ENCODE data around the gene GIPR.
A peak's percentile ranks its signal among the peaks of the same experiment; 100 is the strongest.
"Not testable (repeated sequence)": the region's sequence is repeated elsewhere in the genome, so short reads cannot be mapped to it uniquely, and the experiment has no call there.

GIPR gene

DNA sequence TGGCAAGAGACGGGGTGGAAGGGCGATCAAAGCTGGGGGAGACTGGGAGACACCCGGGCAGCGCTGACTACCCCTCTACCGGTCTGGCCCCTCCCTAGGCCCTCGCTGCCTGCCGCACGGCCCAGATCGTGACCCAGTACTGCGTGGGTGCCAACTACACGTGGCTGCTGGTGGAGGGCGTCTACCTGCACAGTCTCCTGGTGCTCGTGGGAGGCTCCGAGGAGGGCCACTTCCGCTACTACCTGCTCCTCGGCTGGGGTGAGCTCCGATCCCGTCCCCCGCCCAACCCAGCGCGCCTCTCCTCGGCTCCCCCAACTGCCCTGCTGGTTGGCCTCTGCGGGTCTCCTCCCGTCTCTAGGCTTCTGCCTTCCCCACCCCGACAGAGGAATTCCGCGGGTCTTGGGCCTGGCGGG is 8.8 kb downstream of the GIPR start:
- TF ChIP-seq, protein P1, sequence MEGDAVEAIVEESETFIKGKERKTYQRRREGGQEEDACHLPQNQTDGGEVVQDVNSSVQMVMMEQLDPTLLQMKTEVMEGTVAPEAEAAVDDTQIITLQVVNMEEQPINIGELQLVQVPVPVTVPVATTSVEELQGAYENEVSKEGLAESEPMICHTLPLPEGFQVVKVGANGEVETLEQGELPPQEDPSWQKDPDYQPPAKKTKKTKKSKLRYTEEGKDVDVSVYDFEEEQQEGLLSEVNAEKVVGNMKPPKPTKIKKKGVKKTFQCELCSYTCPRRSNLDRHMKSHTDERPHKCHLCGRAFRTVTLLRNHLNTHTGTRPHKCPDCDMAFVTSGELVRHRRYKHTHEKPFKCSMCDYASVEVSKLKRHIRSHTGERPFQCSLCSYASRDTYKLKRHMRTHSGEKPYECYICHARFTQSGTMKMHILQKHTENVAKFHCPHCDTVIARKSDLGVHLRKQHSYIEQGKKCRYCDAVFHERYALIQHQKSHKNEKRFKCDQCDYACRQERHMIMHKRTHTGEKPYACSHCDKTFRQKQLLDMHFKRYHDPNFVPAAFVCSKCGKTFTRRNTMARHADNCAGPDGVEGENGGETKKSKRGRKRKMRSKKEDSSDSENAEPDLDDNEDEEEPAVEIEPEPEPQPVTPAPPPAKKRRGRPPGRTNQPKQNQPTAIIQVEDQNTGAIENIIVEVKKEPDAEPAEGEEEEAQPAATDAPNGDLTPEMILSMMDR (IDR thresholded peaks at IDR 0.05; ENCODE audit: low read depth, low read length, missing control alignments): no peak
- no peak for DNase-seq (ENCODE audit: extremely low read depth, low read depth)
- H3K4me3 ChIP-seq (replicated peaks; ENCODE audit: low read depth, low read length): peak overlapping the region; percentile 13; the same call in 1 of the 2 replicates

DNA sequence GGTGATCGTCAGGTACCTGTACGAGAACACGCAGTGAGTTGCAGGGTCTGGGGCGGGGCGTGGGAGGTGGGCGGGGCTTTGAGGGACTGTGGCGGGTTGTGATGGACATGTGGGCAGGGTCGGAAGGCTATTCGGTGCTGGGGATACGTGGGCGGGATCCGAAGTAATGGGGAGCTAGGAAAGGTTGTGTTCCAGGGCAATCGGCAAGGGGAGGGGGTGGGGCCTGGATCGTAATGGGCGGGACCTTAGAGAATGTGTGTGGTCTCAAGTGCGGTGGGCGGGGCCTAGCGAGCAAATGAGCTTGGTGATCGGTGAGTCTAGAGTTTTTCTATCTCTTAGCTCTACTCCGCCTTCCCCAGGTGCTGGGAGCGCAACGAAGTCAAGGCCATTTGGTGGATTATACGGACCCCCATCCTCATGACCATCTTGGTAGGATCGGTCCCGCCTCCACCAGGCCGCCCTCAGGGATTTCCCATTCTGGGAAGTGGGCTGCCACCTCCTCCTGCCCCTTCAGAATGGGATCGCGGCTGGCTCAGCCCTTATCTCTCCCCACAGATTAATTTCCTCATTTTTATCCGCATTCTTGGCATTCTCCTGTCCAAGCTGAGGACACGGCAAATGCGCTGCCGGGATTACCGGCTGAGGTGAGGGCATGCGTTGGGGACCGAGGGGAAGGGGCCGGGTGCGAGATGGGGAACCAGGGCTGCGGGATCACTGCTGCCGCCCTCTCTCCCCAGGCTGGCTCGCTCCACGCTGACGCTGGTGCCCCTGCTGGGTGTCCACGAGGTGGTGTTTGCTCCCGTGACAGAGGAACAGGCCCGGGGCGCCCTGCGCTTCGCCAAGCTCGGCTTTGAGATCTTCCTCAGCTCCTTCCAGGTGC is 9.6 kb downstream of the GIPR start:
- no peak for DNase-seq (ENCODE audit: extremely low read depth, low read depth)
- TF ChIP-seq, protein P1 (IDR thresholded peaks at IDR 0.05; ENCODE audit: low read depth, low read length, missing control alignments): no peak
- H3K4me3 ChIP-seq (replicated peaks; ENCODE audit: low read depth, low read length): peak overlapping the region; percentile 14; the same call in 1 of the 2 replicates

DNA sequence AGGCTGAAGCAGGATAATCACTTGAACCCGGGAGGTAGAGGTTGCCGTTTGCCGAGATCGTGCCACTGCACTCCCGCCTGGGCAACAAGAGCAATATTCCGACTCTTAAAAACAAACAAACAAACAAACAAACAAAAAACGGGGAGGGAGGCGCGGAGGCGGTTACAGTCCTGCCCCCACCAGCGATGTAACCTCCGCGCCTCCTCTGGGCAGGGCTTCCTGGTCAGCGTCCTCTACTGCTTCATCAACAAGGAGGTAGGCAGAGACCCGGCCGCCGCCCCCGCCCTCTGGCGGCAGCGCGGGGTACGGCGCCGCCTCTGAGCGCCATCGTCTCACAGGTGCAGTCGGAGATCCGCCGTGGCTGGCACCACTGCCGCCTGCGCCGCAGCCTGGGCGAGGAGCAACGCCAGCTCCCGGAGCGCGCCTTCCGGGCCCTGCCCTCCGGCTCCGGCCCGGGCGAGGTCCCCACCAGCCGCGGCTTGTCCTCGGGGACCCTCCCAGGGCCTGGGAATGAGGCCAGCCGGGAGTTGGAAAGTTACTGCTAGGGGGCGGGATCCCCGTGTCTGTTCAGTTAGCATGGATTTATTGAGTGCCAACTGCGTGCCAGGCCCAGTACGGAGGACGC is 13.5 kb downstream of the GIPR start:
- no peak for DNase-seq (ENCODE audit: extremely low read depth, low read depth)
- H3K4me3 ChIP-seq (replicated peaks; ENCODE audit: low read depth, low read length): peak overlapping the region; percentile 24
- TF ChIP-seq, protein P1 (IDR thresholded peaks at IDR 0.05; ENCODE audit: low read depth, low read length, missing control alignments): peak; percentile 90

DNA sequence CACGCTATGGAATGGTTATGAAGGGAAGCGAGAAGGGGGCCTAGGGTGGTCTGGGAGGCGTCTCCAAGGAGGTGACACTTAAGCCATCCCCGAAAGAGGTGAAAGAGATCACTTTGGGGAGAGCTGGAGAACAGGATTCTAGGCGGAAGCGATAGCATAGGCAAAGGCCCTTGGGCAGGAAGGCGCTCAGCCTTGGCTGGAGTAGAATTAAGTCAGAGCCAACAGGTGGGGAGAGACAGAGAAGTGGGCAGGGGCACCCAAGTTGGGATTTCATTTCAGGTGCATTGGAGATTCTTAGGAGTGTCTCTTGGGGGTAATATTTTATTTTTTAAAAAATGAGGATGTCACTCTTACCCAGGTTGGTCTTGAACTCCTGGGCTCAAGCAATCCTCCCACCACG is 14.1 kb downstream of the GIPR start:
- no peak overlapping the region for H3K4me3 ChIP-seq (replicated peaks; ENCODE audit: low read depth, low read length)
- no peak for DNase-seq (ENCODE audit: extremely low read depth, low read depth)
- TF ChIP-seq, protein P1 (IDR thresholded peaks at IDR 0.05; ENCODE audit: low read depth, low read length, missing control alignments): no peak

DNA sequence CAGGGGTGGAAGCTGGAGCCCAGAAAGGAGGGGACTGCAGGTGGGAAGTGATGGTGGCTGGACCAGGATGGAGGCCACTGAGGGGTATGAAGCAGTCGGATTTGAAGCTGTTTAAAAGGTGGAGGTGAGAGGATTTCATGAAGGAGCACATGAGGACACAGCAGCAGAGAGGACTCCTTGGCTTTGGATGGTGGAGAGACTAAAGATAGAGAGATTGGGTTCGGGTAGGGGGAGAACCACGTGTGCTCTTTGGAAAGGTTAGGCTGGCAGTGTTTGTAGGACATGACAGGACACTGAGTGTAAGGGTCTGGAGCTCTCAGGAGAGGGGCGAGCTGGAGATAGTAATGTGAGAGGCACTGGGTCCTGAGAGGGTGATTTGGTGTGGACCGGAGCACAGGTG is 14.9 kb downstream of the GIPR start:
- TF ChIP-seq, protein P1 (IDR thresholded peaks at IDR 0.05; ENCODE audit: low read depth, low read length, missing control alignments): no peak
- no peak for DNase-seq (ENCODE audit: extremely low read depth, low read depth)
- H3K4me3 ChIP-seq (replicated peaks; ENCODE audit: low read depth, low read length): no peak overlapping the region

DNA sequence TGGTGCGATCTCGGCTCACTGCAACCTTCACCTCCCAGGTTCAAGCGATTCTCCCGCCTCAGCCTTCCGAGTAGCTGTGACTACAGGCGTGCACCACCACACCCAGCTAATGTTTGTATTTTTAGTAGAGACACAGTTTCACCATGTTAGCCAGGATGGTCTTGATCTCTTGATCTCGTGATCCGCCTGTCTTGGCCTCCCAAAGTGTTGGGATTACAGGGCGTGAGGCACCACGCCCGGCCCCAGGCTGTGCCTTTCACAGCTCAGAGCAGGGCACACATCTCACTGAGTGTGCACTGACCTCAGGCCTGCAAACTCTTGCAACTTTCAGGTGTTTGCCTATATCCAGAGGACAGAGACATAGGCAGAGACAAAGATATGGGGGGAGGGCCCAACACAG is 17.0 kb downstream of the GIPR start:
- H3K4me3 ChIP-seq (replicated peaks; ENCODE audit: low read depth, low read length); DNase-seq (ENCODE audit: extremely low read depth, low read depth): not testable (repeated sequence)

DNA sequence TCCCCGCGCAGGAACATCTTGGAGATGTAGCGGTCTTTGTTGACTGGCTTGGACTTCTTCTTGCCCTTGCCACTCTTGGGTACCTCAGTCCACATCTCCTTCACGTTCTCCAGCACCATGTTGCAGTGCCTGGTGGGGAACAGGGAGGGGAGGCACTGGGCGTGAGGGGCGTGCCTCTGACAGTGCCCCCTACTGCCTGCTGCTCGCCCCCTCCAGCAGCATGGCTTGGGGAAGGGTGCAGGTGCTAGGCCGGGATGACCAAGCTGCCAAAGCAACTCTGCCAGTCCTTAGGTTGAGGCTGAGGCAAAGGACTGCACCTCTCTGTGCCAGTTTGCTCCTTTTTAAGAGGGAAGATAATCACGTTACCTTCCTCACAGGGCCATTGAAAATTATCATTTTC is 19.6 kb downstream of the GIPR start:
- DNase-seq (ENCODE audit: extremely low read depth, low read depth): no peak
- H3K4me3 ChIP-seq (replicated peaks; ENCODE audit: low read depth, low read length): no peak overlapping the region
- TF ChIP-seq, protein P1 (IDR thresholded peaks at IDR 0.05; ENCODE audit: low read depth, low read length, missing control alignments): no peak
